Hepatocyte (in vitro differentiated cells): ENCODE measurements around the gene NMNAT3. TPM values are rescaled to one million over a fixed set of nuclear protein-coding genes. Genes with fewer than 3 reads are reported as not detected.

ENCODE experiments used
- DNase-seq: peaks from one replicate; pipeline ENCODE4 v3.0.0-alpha.2; 2016; ENCODE audit warnings: low spot score
- H2AFZ ChIP-seq: fragments of 200-600 bp; sonication (generic); 2 replicates; pipeline ENCODE4 v1.6.0; 2016; ENCODE audit warnings: antibody characterized with exemption, mild to moderate bottlenecking
- H3K27ac ChIP-seq: fragments of 200-600 bp; sonication (generic); 2 replicates; pipeline ENCODE4 v1.5.1; 2016; ENCODE audit warnings: mild to moderate bottlenecking
- H3K27me3 ChIP-seq: fragments of 200-600 bp; sonication (generic); 2 replicates; pipeline ENCODE4 v1.6.1; 2016
- H3K36me3 ChIP-seq: fragments of 200-600 bp; sonication (generic); replicated peaks from 2 replicates; pipeline ENCODE4 v1.5.1; 2016; ENCODE audit warnings: low read depth; ENCODE audit not compliant: insufficient read depth
- H3K4me1 ChIP-seq: fragments of 200-600 bp; sonication (generic); 2 replicates; pipeline ENCODE4 v1.5.1; 2016; ENCODE audit warnings: mild to moderate bottlenecking, moderate library complexity; ENCODE audit not compliant: insufficient read depth
- H3K4me2 ChIP-seq: fragments of 200-600 bp; sonication (generic); 2 replicates; pipeline ENCODE4 v1.6.0; 2016
- H3K4me3 ChIP-seq: fragments of 200-600 bp; sonication (generic); 2 replicates; pipeline ENCODE4 v1.5.1; 2016; ENCODE audit warnings: mild to moderate bottlenecking
- H3K79me2 ChIP-seq: fragments of 200-600 bp; sonication (generic); 2 replicates; pipeline ENCODE4 v1.6.0; 2017; ENCODE audit warnings: mild to moderate bottlenecking
- H3K9me2 ChIP-seq: fragments of 200-600 bp; sonication (generic); replicated peaks from 2 replicates; pipeline ENCODE4 v1.6.0; 2017; ENCODE audit warnings: mild to moderate bottlenecking; ENCODE audit not compliant: insufficient read depth
- H3K9me3 ChIP-seq: fragments of 200-600 bp; sonication (generic); 2 replicates; pipeline ENCODE4 v1.5.1; 2016; ENCODE audit warnings: low read depth, mild to moderate bottlenecking
- H4K20me1 ChIP-seq: fragments of 200-600 bp; sonication (generic); 2 replicates; pipeline ENCODE4 v1.6.0; 2016; ENCODE audit warnings: mild to moderate bottlenecking; ENCODE audit not compliant: insufficient read depth, poor library complexity, severe bottlenecking
- EZH2 ChIP-seq: fragments of 200-600 bp; sonication (generic); IDR thresholded peaks from 2 replicates; pipeline ENCODE4 v1.6.1; 2016; ENCODE audit warnings: antibody characterized with exemption, mild to moderate bottlenecking, borderline replicate concordance
- EZH2phosphoT487 ChIP-seq: fragments of 200-600 bp; sonication (generic); IDR thresholded peaks from one replicate; pipeline ENCODE4 v1.6.1; 2018; ENCODE audit warnings: antibody characterized with exemption, mild to moderate bottlenecking, low read depth, moderate library complexity; ENCODE audit not compliant: unreplicated experiment, severe bottlenecking
- WGBS: methylation state at CpG from one replicate; pipeline ENCODE4 v1.1.6; 2016; ENCODE audit warnings: low lambda C conversion rate; ENCODE audit errors: missing lambda C conversion rate; 5-methylcytosine and 5-hydroxymethylcytosine counted together
- polyA plus RNA-seq: library from polyadenylated mRNA; unstranded; fragments of >200 nt; fragmentation: Nextera tagmentation; extraction: Ambion mirVana; gene quantifications from 2 replicates; pipeline ENCODE4 v1.2.1, GENCODE V29; 2016
- total RNA-seq: library from RNA; depleted of rRNA; stranded (reverse); fragments of >200 nt; gene quantifications from 2 replicates; pipeline ENCODE4 v1.2.3, GENCODE V29; 2014
- TF ChIP-seq, protein P1 (sequence below): fragments of 200-600 bp; sonication (generic); IDR thresholded peaks from 2 replicates; pipeline ENCODE4 v1.5.1; 2016; ENCODE audit warnings: antibody characterized with exemption, mild to moderate bottlenecking; ENCODE audit not compliant: poor library complexity

NMNAT3 gene
- total and polyA plus RNA-seq, 2 experiments from 2014 or later: 4.7 to 8.3 TPM

DNA sequence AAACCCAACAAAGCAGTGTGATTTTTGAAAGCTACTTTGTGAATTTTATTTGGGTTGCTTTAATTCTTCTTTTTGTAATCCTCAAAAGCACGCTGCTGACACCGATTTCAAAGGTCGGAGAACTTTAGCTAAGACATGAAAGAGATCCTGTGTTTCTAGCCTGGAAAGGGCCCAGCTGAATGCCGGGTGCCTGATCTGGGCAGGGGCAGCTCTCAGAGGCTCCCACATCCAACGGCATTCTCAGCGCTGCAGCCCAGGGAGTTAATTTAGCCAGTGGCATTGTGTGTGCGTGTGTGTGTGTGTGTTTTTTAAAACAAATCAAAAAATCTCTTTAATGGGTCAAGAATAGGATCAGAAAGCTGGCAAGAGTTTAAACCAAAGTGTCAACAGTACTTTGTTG, 144.8 kb downstream of the NMNAT3 start:
- peaks cover 10% of the 10 kb centered on the region for H3K79me2 ChIP-seq
- H3K27ac ChIP-seq: peak overlapping the region; percentile 88
- no peak overlapping the region for H3K4me3 ChIP-seq
- 66% methylated on average over 7 of the region's 7 CpGs for WGBS
- no peaks in the 10 kb centered on the region for H3K36me3 ChIP-seq
- H4K20me1 ChIP-seq: no peaks in the 10 kb centered on the region
- H3K9me3 ChIP-seq: no peaks in the 10 kb centered on the region
- H3K9me2 ChIP-seq: no peaks in the 10 kb centered on the region
- no peak overlapping the region for H2AFZ ChIP-seq
- peaks cover 47% of the 10 kb centered on the region for H3K4me1 ChIP-seq
- peak overlapping the region; percentile 66 for H3K4me2 ChIP-seq
- no peaks in the 10 kb centered on the region for H3K27me3 ChIP-seq
- TF ChIP-seq, protein P1, sequence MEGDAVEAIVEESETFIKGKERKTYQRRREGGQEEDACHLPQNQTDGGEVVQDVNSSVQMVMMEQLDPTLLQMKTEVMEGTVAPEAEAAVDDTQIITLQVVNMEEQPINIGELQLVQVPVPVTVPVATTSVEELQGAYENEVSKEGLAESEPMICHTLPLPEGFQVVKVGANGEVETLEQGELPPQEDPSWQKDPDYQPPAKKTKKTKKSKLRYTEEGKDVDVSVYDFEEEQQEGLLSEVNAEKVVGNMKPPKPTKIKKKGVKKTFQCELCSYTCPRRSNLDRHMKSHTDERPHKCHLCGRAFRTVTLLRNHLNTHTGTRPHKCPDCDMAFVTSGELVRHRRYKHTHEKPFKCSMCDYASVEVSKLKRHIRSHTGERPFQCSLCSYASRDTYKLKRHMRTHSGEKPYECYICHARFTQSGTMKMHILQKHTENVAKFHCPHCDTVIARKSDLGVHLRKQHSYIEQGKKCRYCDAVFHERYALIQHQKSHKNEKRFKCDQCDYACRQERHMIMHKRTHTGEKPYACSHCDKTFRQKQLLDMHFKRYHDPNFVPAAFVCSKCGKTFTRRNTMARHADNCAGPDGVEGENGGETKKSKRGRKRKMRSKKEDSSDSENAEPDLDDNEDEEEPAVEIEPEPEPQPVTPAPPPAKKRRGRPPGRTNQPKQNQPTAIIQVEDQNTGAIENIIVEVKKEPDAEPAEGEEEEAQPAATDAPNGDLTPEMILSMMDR: no peak
- no peak for TF ChIP-seq EZH2
- TF ChIP-seq EZH2phosphoT487: no peak
- DNase-seq: no peak

DNA sequence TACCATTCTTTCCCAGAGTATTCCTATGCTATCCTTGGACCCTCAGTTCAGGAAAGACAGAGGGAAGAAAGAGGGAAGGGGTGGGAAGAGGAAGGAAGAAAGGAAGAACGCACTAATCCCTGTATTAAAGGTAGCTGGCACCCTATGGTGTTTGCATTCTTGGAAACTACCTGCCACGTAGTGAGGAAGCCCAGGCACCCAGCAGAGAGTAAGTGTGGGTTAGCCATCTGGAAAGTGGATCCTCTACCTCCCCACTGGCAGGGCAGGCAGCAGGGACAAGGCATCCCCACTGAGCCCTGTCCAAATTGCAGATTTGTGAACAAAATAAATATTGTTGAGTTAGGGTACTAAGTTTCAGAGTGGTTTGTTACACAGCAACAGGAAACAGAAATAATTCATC, 147.1 kb downstream of the NMNAT3 start:
- Histone ChIP-seq H2AFZ (no peak overlapping the region), H4K20me1 (no peaks in the 10 kb centered on the region), H3K79me2 (peaks cover 10% of the 10 kb centered on the region), H3K4me2 (no peak overlapping the region), H3K27me3 (no peaks in the 10 kb centered on the region), H3K4me1 (peaks cover 32% of the 10 kb centered on the region), H3K9me2 (no peaks in the 10 kb centered on the region), H3K36me3 (no peaks in the 10 kb centered on the region), H3K27ac (no peak overlapping the region), H3K9me3 (no peaks in the 10 kb centered on the region), H3K4me3 (no peak overlapping the region)
- DNase-seq: no peak
- TF ChIP-seq EZH2phosphoT487 (no peak), EZH2 (no peak)
- TF ChIP-seq, protein P1: no peak
- WGBS: 74% methylated on average over 2 of the region's 2 CpGs

DNA sequence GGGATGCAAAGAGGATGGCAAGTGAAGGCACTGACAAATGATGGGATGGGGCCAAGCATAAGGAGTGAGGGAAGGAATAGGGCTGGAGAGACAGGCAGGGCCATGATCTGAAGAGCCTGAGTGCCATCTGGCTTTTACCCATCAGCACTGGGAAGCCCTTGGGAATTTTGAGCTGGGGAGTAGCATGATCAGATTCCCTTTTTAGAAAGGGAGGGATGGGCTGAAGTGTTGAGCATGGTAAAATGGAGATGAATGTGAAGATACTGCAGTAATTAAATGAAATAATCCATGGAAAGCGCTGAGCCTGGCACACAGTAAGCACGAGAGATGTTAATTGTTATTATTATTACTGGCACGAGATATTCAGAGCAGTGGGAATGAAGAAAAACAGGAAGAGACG, 148.1 kb downstream of the NMNAT3 start:
- Histone ChIP-seq H2AFZ (no peak overlapping the region), H3K9me3 (no peaks in the 10 kb centered on the region)

More for the DNA sequence above, 148.1 kb downstream of the NMNAT3 start:
- Histone ChIP-seq H4K20me1 (no peaks in the 10 kb centered on the region), H3K4me2 (no peak overlapping the region), H3K27ac (no peak overlapping the region), H3K79me2 (peaks cover 10% of the 10 kb centered on the region), H3K27me3 (no peaks in the 10 kb centered on the region), H3K9me2 (no peaks in the 10 kb centered on the region), H3K4me3 (no peak overlapping the region), H3K36me3 (no peaks in the 10 kb centered on the region), H3K4me1 (peaks cover 22% of the 10 kb centered on the region)
- no peak for DNase-seq
- TF ChIP-seq EZH2phosphoT487 (no peak), EZH2 (no peak)
- TF ChIP-seq, protein P1: no peak
- 94% methylated on average over 4 of the region's 4 CpGs for WGBS
